Neural cell (in vitro differentiated cells): ENCODE results near the gene DHRS12. TPM values are rescaled to one million over a fixed set of nuclear protein-coding genes. Genes with fewer than 3 reads are reported as not detected.

Experiments
- H2AFZ ChIP-seq: fragments of 200-600, 300-800 bp; sonication (generic), shearing (Covaris generic); 2 replicates; pipeline ENCODE4 v1.6.0; 2014; ENCODE audit warnings: low read depth, mild to moderate bottlenecking, antibody characterized with exemption, low read length, moderate library complexity
- H3F3A ChIP-seq: fragments of 200-600 bp; shearing (Covaris generic); 2 replicates; pipeline ENCODE4 v1.6.1; 2016; ENCODE audit warnings: mild to moderate bottlenecking, moderate library complexity, mixed read lengths, antibody characterized with exemption, low read length; ENCODE audit not compliant: insufficient read depth, poor library complexity, severe bottlenecking
- H3K27ac ChIP-seq: fragments of 200-600, 300-800 bp; sonication (generic), shearing (Covaris generic); 2 replicates; pipeline ENCODE4 v1.5.1; 2014; ENCODE audit warnings: mild to moderate bottlenecking, low read length, moderate library complexity
- H3K27me3 ChIP-seq: fragments of 300-800, 200-600 bp; sonication (generic), shearing (Covaris generic); 2 replicates; pipeline ENCODE4 v1.6.0; 2014; ENCODE audit warnings: mild to moderate bottlenecking, low read depth, low read length, moderate library complexity; ENCODE audit not compliant: insufficient read depth
- H3K36me3 ChIP-seq: fragments of 300-800, 200-600 bp; sonication (generic), shearing (Covaris generic); 2 replicates; pipeline ENCODE4 v1.5.1; 2014; ENCODE audit warnings: mild to moderate bottlenecking, antibody characterized with exemption, low read length, moderate library complexity; ENCODE audit not compliant: insufficient read depth
- H3K4me2 ChIP-seq: fragments of 300-800, 200-600 bp; sonication (generic), shearing (Covaris generic); 2 replicates; pipeline ENCODE4 v1.6.0; 2014; ENCODE audit warnings: mild to moderate bottlenecking, low read length
- H3K4me3 ChIP-seq: fragments of 300-800, 200-600 bp; sonication (generic), shearing (Covaris generic); 2 replicates; pipeline ENCODE4 v1.5.1; 2014; ENCODE audit warnings: mild to moderate bottlenecking, low read length, moderate library complexity
- H3K79me2 ChIP-seq: fragments of 200-600 bp; shearing (Covaris generic); replicated peaks from 2 replicates; pipeline ENCODE4 v1.6.0; 2014; ENCODE audit warnings: mild to moderate bottlenecking, low read length, moderate library complexity; ENCODE audit not compliant: insufficient read depth
- H3K9ac ChIP-seq: fragments of 300-800, 200-600 bp; sonication (generic), shearing (Covaris generic); 2 replicates; pipeline ENCODE4 v1.6.1; 2016; ENCODE audit warnings: mild to moderate bottlenecking, low read length, mixed read lengths
- H3K9me2 ChIP-seq: fragments of 200-600 bp; shearing (Covaris generic); 2 replicates; pipeline ENCODE4 v1.6.1; 2016; ENCODE audit warnings: mild to moderate bottlenecking, low read length, mixed read lengths; ENCODE audit not compliant: insufficient read depth
- H3K9me3 ChIP-seq: fragments of 200-600, 300-800 bp; sonication (generic), shearing (Covaris generic); 2 replicates; pipeline ENCODE4 v1.6.1; 2016; ENCODE audit warnings: mild to moderate bottlenecking, mixed run types, low read length, moderate library complexity, mixed read lengths
- H4K20me1 ChIP-seq: fragments of 200-600 bp; shearing (Covaris generic); 2 replicates; pipeline ENCODE4 v1.6.1; 2016; ENCODE audit warnings: mild to moderate bottlenecking, mixed run types; ENCODE audit not compliant: insufficient read depth
- CTCF ChIP-seq: fragments of 450-650 bp; IDR thresholded peaks from 2 replicates; pipeline ENCODE4 v1.5.1; 2014; ENCODE audit warnings: antibody characterized with exemption, mild to moderate bottlenecking, moderate library complexity; ENCODE audit not compliant: poor library complexity, severe bottlenecking
- EP300 ChIP-seq: fragments of 450-650 bp; conservative IDR thresholded peaks from 2 replicates; pipeline ENCODE4 v1.6.1; 2014; ENCODE audit warnings: antibody characterized with exemption, mild to moderate bottlenecking, moderate library complexity; ENCODE audit not compliant: poor library complexity, severe bottlenecking
- EZH2 ChIP-seq: fragments of 200-600, 300-800 bp; shearing (Covaris generic), sonication (generic); IDR thresholded peaks from 2 replicates; pipeline ENCODE4 v1.6.1; 2014; ENCODE audit warnings: antibody characterized with exemption, low read length, borderline replicate concordance, mild to moderate bottlenecking; ENCODE audit not compliant: insufficient read depth, poor library complexity, severe bottlenecking
- MXI1 ChIP-seq: fragments of 450-650 bp; conservative IDR thresholded peaks from 2 replicates; pipeline ENCODE4 v1.6.1; 2014; ENCODE audit warnings: antibody characterized with exemption, mild to moderate bottlenecking; ENCODE audit not compliant: poor library complexity, severe bottlenecking
- POLR2AphosphoS5 ChIP-seq: IDR thresholded peaks from 2 replicates; pipeline ENCODE4 v1.6.1; 2012
- RAD21 ChIP-seq: fragments of 450-650 bp; conservative IDR thresholded peaks from 2 replicates; pipeline ENCODE4 v1.6.1; 2014; ENCODE audit warnings: antibody characterized with exemption, mild to moderate bottlenecking, moderate library complexity
- REST ChIP-seq: IDR thresholded peaks from 2 replicates; pipeline ENCODE4 v1.6.1; 2012; ENCODE audit warnings: borderline replicate concordance
- SMC3 ChIP-seq: fragments of 450-650 bp; conservative IDR thresholded peaks from 2 replicates; pipeline ENCODE4 v1.6.1; 2014; ENCODE audit warnings: antibody characterized with exemption, mild to moderate bottlenecking, moderate library complexity; ENCODE audit not compliant: poor library complexity
- TAF1 ChIP-seq: IDR thresholded peaks from 2 replicates; pipeline ENCODE4 v1.6.1; 2012; ENCODE audit warnings: low read depth
- polyA plus RNA-seq: library from polyadenylated mRNA; depleted of rRNA; stranded (reverse); fragments of >200 nt; gene quantifications from 2 replicates; pipeline ENCODE4 v1.2.3, GENCODE V29; 2014

The DHRS12 gene
- polyA plus RNA-seq, 1 donor from 2014 or later, result 4.4 TPM

- no peak overlapping the region for H3K4me2 ChIP-seq
- no peaks in the 10 kb centered on the region for H3K36me3 ChIP-seq
- no peak overlapping the region for H3K4me3 ChIP-seq
- no peaks in the 10 kb centered on the region for H3K9me3 ChIP-seq
- H3K9ac ChIP-seq, result no peak overlapping the region
- no peaks in the 10 kb centered on the region for H3K27me3 ChIP-seq
- TF ChIP-seq CTCF (no peak), SMC3 (no peak), EZH2 (no peak), EP300 (no peak), MXI1 (no peak), REST (no peak), TAF1 (no peak), RAD21 (no peak), POLR2AphosphoS5 (no peak)
- no peak overlapping the region for H3K27ac ChIP-seq
- H3F3A ChIP-seq, result no peaks in the 10 kb centered on the region
- H2AFZ ChIP-seq, result no peak overlapping the region
- H3K9me2 ChIP-seq, result no peaks in the 10 kb centered on the region
- no peaks in the 10 kb centered on the region for H4K20me1 ChIP-seq
- no peaks in the 10 kb centered on the region for H3K79me2 ChIP-seq
These were observed 18.3 kb upstream of the DHRS12 start for GRCh38 chr13:51822106-51822815.

- Histone ChIP-seq H3K36me3 (no peaks in the 10 kb centered on the region), H3K4me3 (no peak overlapping the region), H3F3A (no peaks in the 10 kb centered on the region), H2AFZ (no peak overlapping the region), H3K27ac (no peak overlapping the region), H3K9me3 (no peaks in the 10 kb centered on the region), H3K9ac (no peak overlapping the region), H3K27me3 (no peaks in the 10 kb centered on the region), H3K4me2 (no peak overlapping the region), H3K79me2 (no peaks in the 10 kb centered on the region), H3K9me2 (no peaks in the 10 kb centered on the region), H4K20me1 (no peaks in the 10 kb centered on the region)
- TF ChIP-seq POLR2AphosphoS5, result no peak
- no peak for TF ChIP-seq CTCF
- TF ChIP-seq TAF1, result no peak
- no peak for TF ChIP-seq EP300
- no peak for TF ChIP-seq SMC3
- TF ChIP-seq REST, result no peak
- TF ChIP-seq MXI1, result no peak
- no peak for TF ChIP-seq EZH2
- no peak for TF ChIP-seq RAD21
These were observed 17.6 kb upstream of the DHRS12 start for GRCh38 chr13:51821606-51822005.
